Liver (tissue), 9 donors: ENCODE results near the gene MEDAG. TPM values are rescaled to one million over a fixed set of nuclear protein-coding genes. Genes with fewer than 3 reads are reported as not detected.

Experiments
- DNase-seq: peaks from one replicate; pipeline ENCODE4 v3.0.0-alpha.2; 2017; ENCODE audit warnings: low spot score
- H3K27ac ChIP-seq, 2 donors: one replicate each; pipeline ENCODE4 v1.7.0; 2013; ENCODE audit warnings: inconsistent platforms in 2 of 2, low read length in 2 of 2, control low read depth in 1 of 2, low read depth in 1 of 2, mild to moderate bottlenecking in 1 of 2
- H3K27me3 ChIP-seq, 4 donors: one replicate each; pipeline versions ENCODE4 v1.6.1 to v1.7.0; 2013; ENCODE audit warnings: low read length in 3 of 4, inconsistent platforms in 1 of 4, mild to moderate bottlenecking in 1 of 4, moderate library complexity in 1 of 4; ENCODE audit not compliant: control insufficient read depth in 4 of 4, insufficient read depth in 4 of 4
- H3K36me3 ChIP-seq, 4 donors: one replicate each; pipeline versions ENCODE4 v1.6.1 to v1.7.0; 2013; ENCODE audit warnings: low read length in 3 of 4, mild to moderate bottlenecking in 3 of 4, low read depth in 1 of 4, moderate library complexity in 1 of 4; ENCODE audit not compliant: control insufficient read depth in 4 of 4, insufficient read depth in 3 of 4
- H3K4me1 ChIP-seq, 4 donors: one replicate each; pipeline versions ENCODE4 v1.6.1 to v1.7.0; 2013; ENCODE audit warnings: low read length in 3 of 4, mild to moderate bottlenecking in 3 of 4, moderate library complexity in 1 of 4; ENCODE audit not compliant: control insufficient read depth in 4 of 4, insufficient read depth in 4 of 4
- H3K4me3 ChIP-seq, 3 donors: one replicate each; pipeline versions ENCODE4 v1.6.1 to v1.7.0; 2013; ENCODE audit warnings: low read length in 3 of 3, control low read depth in 1 of 3, low read depth in 1 of 3, mild to moderate bottlenecking in 1 of 3
- H3K9ac ChIP-seq, 2 donors: one replicate each; pipeline ENCODE4 v1.7.0; 2013; ENCODE audit warnings: low read length in 2 of 2, mild to moderate bottlenecking in 2 of 2, moderate library complexity in 2 of 2, control low read depth in 1 of 2, low read depth in 1 of 2
- H3K9me3 ChIP-seq, 4 donors: one replicate each; pipeline versions ENCODE4 v1.6.1 to v1.7.0; 2013; ENCODE audit warnings: low read length in 3 of 4; ENCODE audit not compliant: control insufficient read depth in 4 of 4
- ATF3 ChIP-seq: IDR thresholded peaks from 2 replicates; pipeline ENCODE4 v1.6.1; 2016; ENCODE audit warnings: antibody characterized with exemption
- CTCF ChIP-seq: fragments of 150-350 bp; IDR thresholded peaks from 2 replicates; pipeline ENCODE4 v1.5.1; 2017; ENCODE audit warnings: improper control_type of control experiment, low read depth, low read length; ENCODE audit not compliant: missing input control
- EGR1 ChIP-seq, 2 donors: IDR thresholded peaks; 2 replicates each; pipeline ENCODE4 v1.6.1; 2016 to 2018; ENCODE audit warnings: antibody characterized with exemption in 2 of 2, low read depth in 2 of 2
- FOXA1 ChIP-seq: IDR thresholded peaks from 2 replicates; pipeline ENCODE4 v1.6.1; 2016; ENCODE audit warnings: antibody characterized with exemption
- FOXA2 ChIP-seq: IDR thresholded peaks from 2 replicates; pipeline ENCODE4 v1.6.1; 2016; ENCODE audit warnings: antibody characterized with exemption
- GABPA ChIP-seq, 2 donors: IDR thresholded peaks in 1 of 2; conservative IDR thresholded peaks in 1 of 2; 2 replicates each; pipeline ENCODE4 v1.6.1; 2016; ENCODE audit warnings: antibody characterized with exemption in 2 of 2, mild to moderate bottlenecking in 1 of 2, moderate library complexity in 1 of 2
- HNF4A ChIP-seq, 2 donors: conservative IDR thresholded peaks; 2 replicates each; pipeline ENCODE4 v1.6.1; 2016; ENCODE audit warnings: antibody characterized with exemption in 2 of 2, mild to moderate bottlenecking in 2 of 2
- HNF4G ChIP-seq: IDR thresholded peaks from 2 replicates; pipeline ENCODE4 v1.6.1; 2016; ENCODE audit warnings: antibody characterized with exemption
- JUND ChIP-seq, 2 donors: IDR thresholded peaks; 2 replicates each; pipeline ENCODE4 v1.6.1; 2016; ENCODE audit warnings: antibody characterized with exemption in 2 of 2
- MAX ChIP-seq: IDR thresholded peaks from 2 replicates; pipeline ENCODE4 v1.6.1; 2016; ENCODE audit warnings: antibody characterized with exemption
- NR2F2 ChIP-seq: IDR thresholded peaks from 2 replicates; pipeline ENCODE4 v1.6.1; 2016; ENCODE audit warnings: antibody characterized with exemption
- RAD21 ChIP-seq, 2 donors: IDR thresholded peaks; 2 replicates each; pipeline ENCODE4 v1.6.1; 2016; ENCODE audit warnings: antibody characterized with exemption in 2 of 2, mild to moderate bottlenecking in 2 of 2
- REST ChIP-seq: IDR thresholded peaks from 2 replicates; pipeline ENCODE4 v1.6.1; 2016; ENCODE audit warnings: antibody characterized with exemption, mild to moderate bottlenecking
- RXRA ChIP-seq, 2 donors: IDR thresholded peaks; 2 replicates each; pipeline ENCODE4 v1.6.1; 2017 to 2018; ENCODE audit warnings: antibody characterized with exemption in 2 of 2, mild to moderate bottlenecking in 1 of 2
- SP1 ChIP-seq: IDR thresholded peaks from 2 replicates; pipeline ENCODE4 v1.6.1; 2018; ENCODE audit warnings: antibody characterized with exemption, mild to moderate bottlenecking
- TAF1 ChIP-seq: conservative IDR thresholded peaks from 2 replicates; pipeline ENCODE4 v1.6.1; 2016; ENCODE audit warnings: antibody characterized with exemption, mild to moderate bottlenecking
- YY1 ChIP-seq: IDR thresholded peaks from 2 replicates; pipeline ENCODE4 v1.6.1; 2016; ENCODE audit warnings: antibody characterized with exemption, mild to moderate bottlenecking
- ZBTB33 ChIP-seq: IDR thresholded peaks from 2 replicates; pipeline ENCODE4 v1.6.1; 2016; ENCODE audit warnings: antibody characterized with exemption
- WGBS: extraction: QIAGEN DNeasy Blood & Tissue Kit; methylation state at CpG from one replicate; pipeline ENCODE4 v1.1.7; 2013; 5-methylcytosine and 5-hydroxymethylcytosine counted together
- polyA plus RNA-seq, 2 donors: library from polyadenylated mRNA; stranded (reverse) in 1 of 2; unstranded in 1 of 2; fragments of 200-250 nt in 1 of 2; fragments of >200 nt in 1 of 2; fragmentation: Nextera tagmentation in 1 of 2; extraction: Ambion mirVana in 1 of 2; gene quantifications; one replicate each; pipeline versions ENCODE4 v1.2.1 to v1.2.3, GENCODE V29; 2013 to 2015
- total RNA-seq, 2 donors: library from RNA; depleted of rRNA; stranded (reverse); fragments of >200 nt; gene quantifications; one replicate each; pipeline ENCODE4 v1.2.3, GENCODE V29; 2014
- donor health status: healthy.
- donor health status: healthy.
- donor health status: healthy.
- donor health status: healthy.
- donor health status: healthy.

Gene MEDAG
- total and polyA plus RNA-seq, 4 donors, result 0.05 to 0.50 (median 0.27) TPM

- no peak overlapping the region for H3K27ac ChIP-seq
- H3K9ac ChIP-seq, result no peak overlapping the region
- DNase-seq, result no peak
- H3K9me3 ChIP-seq, result no peaks in the 10 kb centered on the region
- H3K36me3 ChIP-seq, result no peaks in the 10 kb centered on the region
- H3K4me1 ChIP-seq, result no peaks in the 10 kb centered on the region
- TF ChIP-seq FOXA2 (no peak), YY1 (no peak), TAF1 (no peak), ZBTB33 (no peak), HNF4G (no peak), NR2F2 (no peak), SP1 (no peak), MAX (no peak), JUND (IDR thresholded peaks at IDR 0.05) (no peak), GABPA (IDR thresholded peaks at IDR 0.05 in 1 of 2, conservative IDR thresholded peaks at IDR 0.05 in 1 of 2) (no peak), CTCF (no peak), RAD21 (IDR thresholded peaks at IDR 0.05) (no peak), HNF4A (conservative IDR thresholded peaks at IDR 0.05) (no peak), FOXA1 (no peak), ATF3 (no peak), EGR1 (IDR thresholded peaks at IDR 0.05; ENCODE audit: low read depth in 2 of 2) (no peak), RXRA (IDR thresholded peaks at IDR 0.05) (no peak), REST (no peak)
- 88% methylated on average over 1 of the region's 1 CpG for WGBS
- no peak overlapping the region for H3K4me3 ChIP-seq
- peaks cover 0 to 15% (median 0%) of the 10 kb centered on the region in 4 donors for H3K27me3 ChIP-seq
Measured at GRCh38 chr13:30927595-30927994, 21.5 kb downstream of the MEDAG start.
